A673 (cell line): ENCODE data around the gene BARX2.

Experiments
- CTCF ChIP-seq: fragments of 300-800, 200-600 bp; sonication (generic); conservative IDR thresholded peaks from 2 replicates; pipeline ENCODE4 v1.5.1; 2017; ENCODE audit warnings: low read depth, mild to moderate bottlenecking, antibody characterized with exemption, low read length, moderate library complexity, mixed read lengths
- EZH2 ChIP-seq: fragments of 200-600 bp; sonication (generic); IDR thresholded peaks from 2 replicates; pipeline ENCODE4 v1.6.1; 2017; ENCODE audit warnings: borderline replicate concordance, low read depth, mild to moderate bottlenecking, mixed read lengths, antibody characterized with exemption, low read length; ENCODE audit not compliant: poor library complexity, severe bottlenecking

GRCh38 chr11:129484068-129484467 lies 108.4 kb downstream of the BARX2 start:
- TF ChIP-seq CTCF (no peak), EZH2 (no peak)
